Uterus (tissue), 4 donors: Measurements from ENCODE around the gene LAPTM4A. TPM values are rescaled to one million over a fixed set of nuclear protein-coding genes. Genes with fewer than 3 reads are reported as not detected.

Experiments used
- DNase-seq, 2 donors: peaks; one replicate each; pipeline ENCODE4 v3.0.0-alpha.2; 2019 to 2020
- H3K27ac ChIP-seq, 2 donors: fragments of 200-600 bp; sonication (generic); 1 replicate in 1 of 2; 2 replicates in 1 of 2; pipeline ENCODE4 v1.5.1; 2016 to 2018
- H3K27me3 ChIP-seq, 2 donors: fragments of 200-600 bp; sonication (generic); one replicate each; pipeline ENCODE4 v1.5.1; 2018 to 2019; ENCODE audit warnings: control low read depth in 1 of 2
- H3K36me3 ChIP-seq, 2 donors: fragments of 200-600 bp; sonication (generic); one replicate each; pipeline ENCODE4 v1.5.1; 2019; ENCODE audit warnings: control low read depth in 1 of 2
- H3K4me1 ChIP-seq, 2 donors: fragments of 200-600 bp; sonication (generic); one replicate each; pipeline ENCODE4 v1.5.1; 2018 to 2019; ENCODE audit warnings: control low read depth in 1 of 2
- H3K4me3 ChIP-seq, 2 donors: fragments of 200-600 bp; sonication (generic); 1 replicate in 1 of 2; 2 replicates in 1 of 2; pipeline ENCODE4 v1.5.1; 2018 to 2019; ENCODE audit warnings: mild to moderate bottlenecking in 1 of 2
- H3K9me3 ChIP-seq, 2 donors: fragments of 200-600 bp; sonication (generic); one replicate each; pipeline ENCODE4 v1.5.1; 2019; ENCODE audit warnings: control low read depth in 1 of 2
- POLR2A ChIP-seq, 2 donors: fragments of 450-650 bp; IDR thresholded peaks; one replicate each; pipeline ENCODE4 v1.6.1; 2016; ENCODE audit warnings: antibody characterized with exemption in 2 of 2, mild to moderate bottlenecking in 1 of 2, moderate library complexity in 1 of 2
- intact Hi-C: fragments of 100-400 bp; cut with DNase I; formaldehyde crosslinking; loops from one replicate; pipeline ENCODE4 v1.15.1; 2023; ENCODE audit warnings: low total_unique reads
- total RNA-seq, 4 donors: library from RNA; depleted of rRNA in 3 of 4; stranded (reverse); fragments of >200 nt in 3 of 4; gene quantifications; one replicate each; pipeline versions ENCODE4 v1.1.0 to v1.2.4, GENCODE V29; 2014 to 2023
- TF ChIP-seq, protein P1 (sequence below), 4 experiments: fragments of 200-600 bp in 2 of 4; fragments of 450-650 bp in 2 of 4; sonication (generic) in 2 of 4; IDR thresholded peaks; one replicate each; pipeline ENCODE4 v1.5.1; 2016 to 2019; ENCODE audit warnings: antibody characterized with exemption in 4 of 4, mild to moderate bottlenecking in 2 of 4, moderate library complexity in 1 of 4
- donor health status: DM: yes; HTN: yes; CAD: no.

LAPTM4A gene
- total RNA-seq = 100 to 1,000 TPM; 255 to 386 (median 292) TPM

DNA sequence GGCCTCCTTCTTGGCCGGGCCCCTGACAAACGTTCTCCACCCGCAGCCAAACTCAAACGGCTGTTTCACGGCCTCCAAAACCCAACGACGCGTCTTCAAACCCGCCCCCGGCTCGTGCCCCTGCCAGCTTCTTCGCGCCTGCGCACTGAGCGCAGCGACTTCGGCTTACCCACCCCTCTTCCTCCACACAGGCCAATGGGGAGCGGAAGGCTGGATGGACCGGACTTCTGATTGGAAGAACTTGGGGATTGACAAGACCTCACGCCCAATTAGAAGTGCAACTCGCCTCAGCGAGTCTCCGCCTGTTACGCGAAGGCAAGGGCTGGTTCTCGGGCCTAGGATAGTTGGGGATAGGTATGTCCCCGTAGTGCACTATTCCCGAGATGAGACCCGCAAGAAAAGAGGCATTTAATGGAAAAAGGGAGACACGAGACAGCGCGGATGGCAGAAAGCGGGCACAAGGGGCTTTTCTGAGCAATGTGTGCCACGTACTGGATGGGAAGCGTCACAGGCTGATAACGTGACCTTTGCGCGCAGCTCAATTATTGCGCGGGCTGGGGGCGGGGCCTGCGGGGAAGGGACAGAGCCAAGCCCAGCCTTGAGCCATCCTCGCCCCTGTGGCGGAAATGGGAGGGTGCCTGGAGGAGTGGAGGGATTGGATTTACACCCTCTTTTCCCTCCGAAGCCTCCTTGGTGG is at the start of gene LAPTM4A:
Gene LAPTM4A (minus strand): TSS at position 97 of the 697 bp plus-strand sequence. CDS start 108 bp downstream, outside the sequence.
- intact Hi-C loops = no loop called here
- DNase-seq = peak; percentile 98 to 99
- Histone ChIP-seq H3K4me1 (no peaks in the 10 kb centered on the region), H3K36me3 (no peaks in the 10 kb centered on the region), H3K27me3 (no peaks in the 10 kb centered on the region), H3K9me3 (no peaks in the 10 kb centered on the region), H3K27ac (peak within 1 kb of the TSS; percentile 95 to 98), H3K4me3 (peak within 1 kb of the TSS; percentile 74 to 76)
- peak; percentile 90 to 92 for TF ChIP-seq POLR2A (IDR thresholded peaks at IDR 0.05)
- TF ChIP-seq, protein P1, sequence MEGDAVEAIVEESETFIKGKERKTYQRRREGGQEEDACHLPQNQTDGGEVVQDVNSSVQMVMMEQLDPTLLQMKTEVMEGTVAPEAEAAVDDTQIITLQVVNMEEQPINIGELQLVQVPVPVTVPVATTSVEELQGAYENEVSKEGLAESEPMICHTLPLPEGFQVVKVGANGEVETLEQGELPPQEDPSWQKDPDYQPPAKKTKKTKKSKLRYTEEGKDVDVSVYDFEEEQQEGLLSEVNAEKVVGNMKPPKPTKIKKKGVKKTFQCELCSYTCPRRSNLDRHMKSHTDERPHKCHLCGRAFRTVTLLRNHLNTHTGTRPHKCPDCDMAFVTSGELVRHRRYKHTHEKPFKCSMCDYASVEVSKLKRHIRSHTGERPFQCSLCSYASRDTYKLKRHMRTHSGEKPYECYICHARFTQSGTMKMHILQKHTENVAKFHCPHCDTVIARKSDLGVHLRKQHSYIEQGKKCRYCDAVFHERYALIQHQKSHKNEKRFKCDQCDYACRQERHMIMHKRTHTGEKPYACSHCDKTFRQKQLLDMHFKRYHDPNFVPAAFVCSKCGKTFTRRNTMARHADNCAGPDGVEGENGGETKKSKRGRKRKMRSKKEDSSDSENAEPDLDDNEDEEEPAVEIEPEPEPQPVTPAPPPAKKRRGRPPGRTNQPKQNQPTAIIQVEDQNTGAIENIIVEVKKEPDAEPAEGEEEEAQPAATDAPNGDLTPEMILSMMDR (IDR thresholded peaks at IDR 0.05) = peak in 3 of 4 experiments; percentile 7 to 58 (median 19)

DNA sequence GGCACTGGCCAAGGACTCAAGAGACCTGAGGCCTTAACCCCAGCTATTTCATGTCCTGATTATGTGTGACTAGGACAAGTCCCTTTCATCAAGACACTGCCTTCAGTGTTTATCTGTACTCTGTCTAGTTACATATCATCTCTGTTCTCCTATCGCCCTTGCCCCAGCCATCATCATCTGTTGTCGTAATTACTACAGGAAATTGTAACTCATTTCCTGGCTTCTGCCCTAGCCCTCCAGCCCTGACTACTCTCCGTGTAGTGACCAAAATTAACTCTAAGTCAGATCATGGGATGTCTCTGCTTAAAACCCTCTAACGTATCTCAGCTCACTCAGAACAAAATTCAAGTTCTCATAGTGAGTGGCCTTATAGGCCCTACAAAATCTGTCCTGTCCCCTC is 49.3 kb upstream of the LAPTM4A start:
- Histone ChIP-seq H3K27me3 (no peaks in the 10 kb centered on the region), H3K36me3 (no peaks in the 10 kb centered on the region), H3K4me1 (no peaks in the 10 kb centered on the region), H3K4me3 (no peak overlapping the region), H3K9me3 (no peaks in the 10 kb centered on the region), H3K27ac (no peak overlapping the region)
- TF ChIP-seq, protein P1 (IDR thresholded peaks at IDR 0.05) = no peak
- no peak for TF ChIP-seq POLR2A (IDR thresholded peaks at IDR 0.05)
- intact Hi-C loops = no loop called here
- DNase-seq = no peak

DNA sequence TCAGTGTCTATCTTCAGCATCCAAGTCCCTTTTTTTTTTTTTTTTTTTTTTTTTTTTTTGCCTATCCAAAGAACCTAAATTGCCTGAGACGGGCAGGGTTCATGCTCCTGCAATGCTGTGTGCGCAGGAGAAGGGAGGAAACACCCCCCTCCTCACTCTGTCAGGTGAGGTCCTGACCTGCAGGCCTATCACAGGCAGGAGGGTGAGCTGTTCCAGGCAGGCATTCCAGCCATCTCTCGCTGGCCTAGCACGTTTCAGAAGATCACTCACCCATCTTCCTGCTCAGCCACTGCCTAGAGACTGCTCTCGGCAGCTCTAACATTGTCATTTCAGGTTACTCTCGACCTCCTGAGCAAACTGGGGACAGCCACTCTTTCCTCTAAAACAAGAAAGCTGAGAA is 48.4 kb upstream of the LAPTM4A start:
- Histone ChIP-seq H3K4me3 (no peak overlapping the region), H3K4me1 (no peaks in the 10 kb centered on the region), H3K27me3 (no peaks in the 10 kb centered on the region), H3K9me3 (no peaks in the 10 kb centered on the region), H3K36me3 (no peaks in the 10 kb centered on the region), H3K27ac (no peak overlapping the region)
- no peak for DNase-seq
- intact Hi-C loops = loop anchor here (5.0 kb wide), 1 partner anchor 87 kb away; the partner anchor contains the start of gene MATN3
- TF ChIP-seq, protein P1 (IDR thresholded peaks at IDR 0.05) = no peak
- TF ChIP-seq POLR2A (IDR thresholded peaks at IDR 0.05) = no peak

DNA sequence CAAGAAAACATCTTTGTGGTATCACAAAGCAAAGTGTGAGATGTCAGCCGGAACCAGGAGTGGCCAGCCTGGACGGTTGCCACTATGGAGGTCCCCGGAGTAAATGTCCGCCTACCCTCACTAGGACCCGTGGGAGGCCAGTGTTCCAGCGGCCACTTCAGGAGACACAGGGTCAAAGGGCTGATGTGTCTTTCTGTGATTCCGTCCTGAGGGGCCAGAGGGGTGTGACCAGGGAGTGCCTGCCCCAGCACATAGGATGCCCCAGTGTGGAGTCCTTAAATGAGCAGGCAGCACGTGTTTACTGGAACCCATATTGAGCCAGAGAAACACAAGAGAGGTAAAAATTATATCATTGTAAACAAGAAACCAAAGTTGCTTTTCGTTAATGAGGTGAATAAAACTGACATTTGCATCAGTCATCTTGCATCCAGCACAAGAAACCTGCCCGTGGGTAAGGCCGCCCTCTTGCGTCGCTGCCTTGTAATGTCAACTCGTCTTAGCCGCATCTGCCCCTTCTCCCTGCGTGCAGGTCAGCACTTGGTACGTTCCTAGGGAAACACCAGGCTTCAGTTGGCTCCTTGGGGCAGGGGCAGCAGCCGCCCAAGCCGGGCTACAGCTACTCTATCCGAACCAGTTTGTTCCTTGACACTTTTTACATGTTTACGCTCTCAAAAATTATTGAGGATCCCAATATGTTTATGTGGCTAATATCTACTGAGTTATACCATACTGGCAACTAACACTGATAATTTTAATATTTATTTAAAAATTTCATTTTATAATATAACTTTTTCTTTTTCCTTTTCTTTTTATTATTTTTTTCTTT is 46.7 kb upstream of the LAPTM4A start:
- intact Hi-C loops = loop anchor here (5.0 kb wide), 1 partner anchor 86 kb away; the partner anchor contains the start of gene MATN3
- DNase-seq = peak; percentile 76 to 82
- H3K4me1 ChIP-seq = no peaks in the 10 kb centered on the region
- no peak overlapping the region for H3K4me3 ChIP-seq
- no peak overlapping the region for H3K27ac ChIP-seq
- no peaks in the 10 kb centered on the region for H3K36me3 ChIP-seq
- H3K27me3 ChIP-seq = no peaks in the 10 kb centered on the region
- H3K9me3 ChIP-seq = no peaks in the 10 kb centered on the region
- no peak for TF ChIP-seq POLR2A (IDR thresholded peaks at IDR 0.05)
- TF ChIP-seq, protein P1 (IDR thresholded peaks at IDR 0.05) = peak; percentile 78 to 95 (median 92)

DNA sequence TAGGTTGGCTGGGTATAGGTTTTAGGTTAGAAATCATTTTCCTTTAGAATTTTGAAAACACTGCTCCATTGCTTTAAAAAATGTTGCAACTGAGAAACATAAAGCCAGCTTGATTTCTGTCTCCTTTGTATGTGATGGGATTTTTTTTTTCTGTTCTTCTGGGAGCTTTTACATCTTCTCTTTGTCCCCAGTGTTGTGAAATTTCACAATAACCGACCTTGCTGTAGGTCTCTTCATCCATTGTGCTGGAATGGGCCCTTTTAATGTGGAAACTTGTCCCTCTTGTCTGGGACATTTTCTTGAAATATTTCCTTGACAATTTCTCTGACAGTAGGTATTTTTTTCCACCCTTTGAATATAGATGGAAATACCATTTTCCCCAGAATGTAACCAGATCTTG is 44.0 kb upstream of the LAPTM4A start:
- H3K27me3 ChIP-seq = no peaks in the 10 kb centered on the region
- H3K36me3 ChIP-seq = no peaks in the 10 kb centered on the region
- DNase-seq = no peak
- no peaks in the 10 kb centered on the region for H3K9me3 ChIP-seq
- no peak overlapping the region for H3K27ac ChIP-seq
- no peaks in the 10 kb centered on the region for H3K4me1 ChIP-seq
- intact Hi-C loops = loop anchor here (5.0 kb wide), 1 partner anchor 83 kb away; the partner anchor contains the start of gene MATN3
- H3K4me3 ChIP-seq = no peak overlapping the region
- TF ChIP-seq, protein P1 (IDR thresholded peaks at IDR 0.05) = no peak
- TF ChIP-seq POLR2A (IDR thresholded peaks at IDR 0.05) = no peak
